HepG2 (cell line): Measurements from ENCODE around the gene LMF2. TPM values are rescaled to one million over a fixed set of nuclear protein-coding genes. Genes with fewer than 3 reads are reported as not detected.
A peak's percentile ranks its signal among the peaks of the same experiment; 100 is the strongest.

ENCODE experiments used
- ARHGAP35 ChIP-seq: sonication (generic); formaldehyde crosslinking; IDR thresholded peaks from 2 replicates; pipeline ENCODE4 v1.9.0; 2022; ENCODE audit warnings: mild to moderate bottlenecking, inconsistent platforms, moderate library complexity, missing genetic modification reagents, borderline replicate concordance
- DMAP1 ChIP-seq: IDR thresholded peaks from 2 replicates; pipeline ENCODE4 v1.6.1; 2016
- ELF1 ChIP-seq: sonication (generic); formaldehyde crosslinking; IDR thresholded peaks from 2 replicates; pipeline ENCODE4 v1.4.0; 2020; ENCODE audit warnings: missing genetic modification reagents
- FOXO1 ChIP-seq: sonication (generic); formaldehyde crosslinking; IDR thresholded peaks from 2 replicates; pipeline ENCODE4 v1.4.0; 2020; ENCODE audit warnings: missing genetic modification reagents
- MIXL1 ChIP-seq: IDR thresholded peaks from 2 replicates; pipeline ENCODE4 v1.6.1; 2016
- PHF20 ChIP-seq: sonication (generic); formaldehyde crosslinking; IDR thresholded peaks from 2 replicates; pipeline ENCODE4 v1.5.0; 2020; ENCODE audit warnings: mild to moderate bottlenecking, missing genetic modification reagents
- PHF21A ChIP-seq: sonication (generic); formaldehyde crosslinking; IDR thresholded peaks from 2 replicates; pipeline ENCODE4 v1.5.0; 2020; ENCODE audit warnings: mild to moderate bottlenecking, missing genetic modification reagents
- PHF8 ChIP-seq: sonication (generic); formaldehyde crosslinking; IDR thresholded peaks from 2 replicates; pipeline ENCODE4 v1.5.0; 2020; ENCODE audit warnings: missing genetic modification reagents
- POLR2G ChIP-seq: fragments of 200-400 bp; formaldehyde crosslinking; IDR thresholded peaks from 2 replicates; pipeline ENCODE4 v1.6.1; 2018; ENCODE audit warnings: mild to moderate bottlenecking, low read depth, low read length, moderate library complexity
- TCF7 ChIP-seq: sonication (generic); IDR thresholded peaks from 2 replicates; pipeline ENCODE4 v1.6.1; 2016; ENCODE audit warnings: antibody characterized with exemption, low read depth
- THYN1 ChIP-seq: sonication (generic); formaldehyde crosslinking; IDR thresholded peaks from 2 replicates; pipeline ENCODE4 v1.8.1; 2023; ENCODE audit warnings: low read depth, mild to moderate bottlenecking, moderate library complexity, missing genetic modification reagents, borderline replicate concordance
- TP53 ChIP-seq: sonication (generic); formaldehyde crosslinking; conservative IDR thresholded peaks from 2 replicates; pipeline ENCODE4 v1.4.0; 2020; ENCODE audit warnings: missing genetic modification reagents
- XBP1 ChIP-seq: sonication (generic); formaldehyde crosslinking; IDR thresholded peaks from 2 replicates; pipeline ENCODE4 v1.5.0; 2020; ENCODE audit warnings: missing genetic modification reagents
- YY1 ChIP-seq: IDR thresholded peaks from 2 replicates; pipeline ENCODE4 v1.6.1; 2011; ENCODE audit warnings: low read length, low read depth, moderate library complexity, mild to moderate bottlenecking; ENCODE audit not compliant: insufficient read depth, insufficient replicate concordance
- ZBTB1 ChIP-seq: sonication (generic); formaldehyde crosslinking; IDR thresholded peaks from 2 replicates; pipeline ENCODE4 v1.4.0; 2020; ENCODE audit warnings: missing genetic modification reagents, borderline replicate concordance
- ZC3H4 ChIP-seq: sonication (generic); formaldehyde crosslinking; IDR thresholded peaks from 2 replicates; pipeline ENCODE4 v1.4.0; 2020; ENCODE audit warnings: missing genetic modification reagents, borderline replicate concordance
- ZNF34 ChIP-seq: sonication (generic); formaldehyde crosslinking; IDR thresholded peaks from 2 replicates; pipeline ENCODE4 v1.4.0; 2020; ENCODE audit warnings: mild to moderate bottlenecking, missing genetic modification reagents, borderline replicate concordance
- ZNF598 ChIP-seq: sonication (generic); formaldehyde crosslinking; IDR thresholded peaks from 2 replicates; pipeline ENCODE4 v1.5.1; 2020; ENCODE audit warnings: mild to moderate bottlenecking, missing genetic modification reagents, borderline replicate concordance
- ZNF776 ChIP-seq: sonication (generic); formaldehyde crosslinking; IDR thresholded peaks from 2 replicates; pipeline ENCODE4 v1.4.0; 2020; ENCODE audit warnings: mild to moderate bottlenecking, missing genetic modification reagents
- ZZZ3 ChIP-seq: sonication (generic); formaldehyde crosslinking; IDR thresholded peaks from 2 replicates; pipeline ENCODE4 v1.4.0; 2020; ENCODE audit warnings: missing genetic modification reagents, mild to moderate bottlenecking, borderline replicate concordance
- polyA plus RNA-seq, 8 experiments: library from polyadenylated mRNA; depleted of rRNA in 3 of 8; stranded (reverse) in 7 of 8; unstranded in 1 of 8; fragments of >200 nt; fragmentation: Illumina TruSeq in 4 of 8; extraction: Trizol in 4 of 8; gene quantifications; 2 replicates each; pipeline versions ENCODE4 v1.2.1 to v1.2.3, GENCODE V29; 2011 to 2016; ENCODE audit warnings: low read depth in 4 of 8, missing spikeins in 1 of 8, mixed read lengths in 1 of 8; ENCODE audit not compliant: insufficient read depth in 1 of 8
- total RNA-seq, 5 experiments: library from RNA; depleted of rRNA; stranded (reverse); fragments of >200 nt; fragmentation: Illumina TruSeq; extraction: Trizol; gene quantifications; 2 replicates each; pipeline ENCODE4 v1.2.3, GENCODE V29; 2016; ENCODE audit warnings: low read depth in 1 of 5
- TF ChIP-seq, protein P1 (sequence below): sonication (generic); formaldehyde crosslinking; conservative IDR thresholded peaks from 2 replicates; pipeline ENCODE4 v1.8.0; 2022; ENCODE audit warnings: mild to moderate bottlenecking, moderate library complexity, missing genetic modification reagents
- TF ChIP-seq, protein P2 (sequence below): sonication (generic); formaldehyde crosslinking; IDR thresholded peaks from 2 replicates; pipeline ENCODE4 v1.9.0; 2021; ENCODE audit warnings: missing genetic modification reagents, mild to moderate bottlenecking, borderline replicate concordance
- TF ChIP-seq, protein P3 (sequence below): sonication (generic); formaldehyde crosslinking; IDR thresholded peaks from 2 replicates; pipeline ENCODE4 v1.4.0; 2020; ENCODE audit warnings: mild to moderate bottlenecking, low read depth, missing genetic modification reagents
- TF ChIP-seq, protein P4 (sequence below): sonication (generic); formaldehyde crosslinking; IDR thresholded peaks from 2 replicates; pipeline ENCODE4 v1.5.1; 2020; ENCODE audit warnings: missing genetic modification reagents, mild to moderate bottlenecking, borderline replicate concordance
- TF ChIP-seq, protein P5 (sequence below): sonication (generic); formaldehyde crosslinking; IDR thresholded peaks from 2 replicates; pipeline ENCODE4 v1.5.1; 2020; ENCODE audit warnings: missing genetic modification reagents, mild to moderate bottlenecking, borderline replicate concordance

LMF2 gene
- total and polyA plus RNA-seq, 2 of the 13 experiments (the other 11 are each of a cell fraction or from before 2014, with no cell fraction given), result 23.3 to 30.6 TPM

DNA sequence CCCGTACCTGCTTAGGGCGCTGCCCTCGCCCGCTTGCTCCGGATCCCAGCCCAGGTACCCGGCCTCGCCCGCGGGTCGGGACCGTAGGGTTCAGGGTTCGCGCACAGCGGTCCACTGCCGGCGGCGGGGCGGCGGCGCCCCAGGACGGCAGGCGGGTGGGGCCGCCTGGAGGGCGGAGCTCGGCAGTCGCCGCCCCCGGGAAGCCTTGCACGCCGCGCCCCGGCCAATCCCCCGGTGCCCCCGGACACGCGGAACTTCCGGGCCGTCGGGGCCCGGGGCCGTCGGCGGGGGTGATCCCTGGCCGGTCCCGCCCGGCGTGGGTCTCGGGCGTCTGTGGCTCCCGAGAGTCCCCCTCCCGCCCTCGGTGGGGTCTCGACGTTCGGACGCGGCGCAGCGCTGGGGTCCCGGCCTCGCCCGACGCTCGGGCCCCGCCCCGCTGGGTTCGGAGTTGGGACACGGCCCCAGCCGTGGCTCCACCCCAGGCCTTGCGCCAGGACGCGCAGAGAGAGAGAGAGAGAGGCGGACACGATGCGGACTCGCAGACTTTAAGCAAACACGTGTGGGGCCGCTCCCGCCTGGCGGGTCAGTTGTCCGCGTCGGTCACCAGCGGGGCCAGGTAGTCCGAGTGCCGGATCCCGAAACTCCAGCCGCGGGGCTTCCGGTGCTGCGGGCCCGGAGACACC is 22.5 kb upstream of the LMF2 start, which contains the start of gene TYMP (continued):
- TF ChIP-seq ZNF776, result no peak; the same call in 1 of the 2 replicates
- TF ChIP-seq MIXL1 (CRISPR knock-in tag), result no peak
- peak; percentile 50 for TF ChIP-seq ELF1 (CRISPR knock-in tag)
- no peak for TF ChIP-seq THYN1
- peak; percentile 65; the same call in 1 of the 2 replicates for TF ChIP-seq PHF20 (CRISPR knock-in tag)
- TF ChIP-seq FOXO1, result peak; percentile 71
- peak; percentile 64; the same call in 1 of the 2 replicates for TF ChIP-seq PHF8 (CRISPR knock-in tag)
- no peak for TF ChIP-seq ZNF34 (CRISPR knock-in tag)
- no peak for TF ChIP-seq XBP1 (CRISPR knock-in tag)
- TF ChIP-seq POLR2G, result peak; percentile 72
- TF ChIP-seq TP53 (CRISPR knock-in tag), result peak; percentile 74; the same call in 1 of the 2 replicates
- TF ChIP-seq, protein P1, sequence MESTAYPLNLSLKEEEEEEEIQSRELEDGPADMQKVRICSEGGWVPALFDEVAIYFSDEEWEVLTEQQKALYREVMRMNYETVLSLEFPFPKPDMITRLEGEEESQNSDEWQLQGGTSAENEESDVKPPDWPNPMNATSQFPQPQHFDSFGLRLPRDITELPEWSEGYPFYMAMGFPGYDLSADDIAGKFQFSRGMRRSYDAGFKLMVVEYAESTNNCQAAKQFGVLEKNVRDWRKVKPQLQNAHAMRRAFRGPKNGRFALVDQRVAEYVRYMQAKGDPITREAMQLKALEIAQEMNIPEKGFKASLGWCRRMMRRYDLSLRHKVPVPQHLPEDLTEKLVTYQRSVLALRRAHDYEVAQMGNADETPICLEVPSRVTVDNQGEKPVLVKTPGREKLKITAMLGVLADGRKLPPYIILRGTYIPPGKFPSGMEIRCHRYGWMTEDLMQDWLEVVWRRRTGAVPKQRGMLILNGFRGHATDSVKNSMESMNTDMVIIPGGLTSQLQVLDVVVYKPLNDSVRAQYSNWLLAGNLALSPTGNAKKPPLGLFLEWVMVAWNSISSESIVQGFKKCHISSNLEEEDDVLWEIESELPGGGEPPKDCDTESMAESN (CRISPR knock-in tag), result no peak
- TF ChIP-seq ZZZ3 (CRISPR knock-in tag), result no peak
- TF ChIP-seq, protein P2, sequence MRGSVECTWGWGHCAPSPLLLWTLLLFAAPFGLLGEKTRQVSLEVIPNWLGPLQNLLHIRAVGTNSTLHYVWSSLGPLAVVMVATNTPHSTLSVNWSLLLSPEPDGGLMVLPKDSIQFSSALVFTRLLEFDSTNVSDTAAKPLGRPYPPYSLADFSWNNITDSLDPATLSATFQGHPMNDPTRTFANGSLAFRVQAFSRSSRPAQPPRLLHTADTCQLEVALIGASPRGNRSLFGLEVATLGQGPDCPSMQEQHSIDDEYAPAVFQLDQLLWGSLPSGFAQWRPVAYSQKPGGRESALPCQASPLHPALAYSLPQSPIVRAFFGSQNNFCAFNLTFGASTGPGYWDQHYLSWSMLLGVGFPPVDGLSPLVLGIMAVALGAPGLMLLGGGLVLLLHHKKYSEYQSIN (CRISPR knock-in tag), result no peak
- TF ChIP-seq ZBTB1, result peak; percentile 25; the same call in 1 of the 2 replicates
- peak; percentile 86 for TF ChIP-seq DMAP1 (CRISPR knock-in tag)
- TF ChIP-seq ZNF598 (CRISPR knock-in tag), result no peak
- TF ChIP-seq TCF7, result no peak
- TF ChIP-seq, protein P3, sequence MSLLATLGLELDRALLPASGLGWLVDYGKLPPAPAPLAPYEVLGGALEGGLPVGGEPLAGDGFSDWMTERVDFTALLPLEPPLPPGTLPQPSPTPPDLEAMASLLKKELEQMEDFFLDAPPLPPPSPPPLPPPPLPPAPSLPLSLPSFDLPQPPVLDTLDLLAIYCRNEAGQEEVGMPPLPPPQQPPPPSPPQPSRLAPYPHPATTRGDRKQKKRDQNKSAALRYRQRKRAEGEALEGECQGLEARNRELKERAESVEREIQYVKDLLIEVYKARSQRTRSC (CRISPR knock-in tag), result no peak; the same call in 1 of the 2 replicates
- no peak; the same call in 1 of the 2 replicates for TF ChIP-seq PHF21A (CRISPR knock-in tag)
- TF ChIP-seq, protein P4, sequence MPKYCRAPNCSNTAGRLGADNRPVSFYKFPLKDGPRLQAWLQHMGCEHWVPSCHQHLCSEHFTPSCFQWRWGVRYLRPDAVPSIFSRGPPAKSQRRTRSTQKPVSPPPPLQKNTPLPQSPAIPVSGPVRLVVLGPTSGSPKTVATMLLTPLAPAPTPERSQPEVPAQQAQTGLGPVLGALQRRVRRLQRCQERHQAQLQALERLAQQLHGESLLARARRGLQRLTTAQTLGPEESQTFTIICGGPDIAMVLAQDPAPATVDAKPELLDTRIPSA (CRISPR knock-in tag), result no peak
- TF ChIP-seq ARHGAP35, result no peak
- TF ChIP-seq YY1, result no peak
- TF ChIP-seq, protein P5, sequence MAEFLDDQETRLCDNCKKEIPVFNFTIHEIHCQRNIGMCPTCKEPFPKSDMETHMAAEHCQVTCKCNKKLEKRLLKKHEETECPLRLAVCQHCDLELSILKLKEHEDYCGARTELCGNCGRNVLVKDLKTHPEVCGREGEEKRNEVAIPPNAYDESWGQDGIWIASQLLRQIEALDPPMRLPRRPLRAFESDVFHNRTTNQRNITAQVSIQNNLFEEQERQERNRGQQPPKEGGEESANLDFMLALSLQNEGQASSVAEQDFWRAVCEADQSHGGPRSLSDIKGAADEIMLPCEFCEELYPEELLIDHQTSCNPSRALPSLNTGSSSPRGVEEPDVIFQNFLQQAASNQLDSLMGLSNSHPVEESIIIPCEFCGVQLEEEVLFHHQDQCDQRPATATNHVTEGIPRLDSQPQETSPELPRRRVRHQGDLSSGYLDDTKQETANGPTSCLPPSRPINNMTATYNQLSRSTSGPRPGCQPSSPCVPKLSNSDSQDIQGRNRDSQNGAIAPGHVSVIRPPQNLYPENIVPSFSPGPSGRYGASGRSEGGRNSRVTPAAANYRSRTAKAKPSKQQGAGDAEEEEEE (CRISPR knock-in tag), result no peak
- peak; percentile 60; the same call in 1 of the 2 replicates for TF ChIP-seq ZC3H4
